OCI-LY1 (cell line): Measurements from ENCODE around the gene SEC14L1.

Experiments used
- H2AFZ ChIP-seq: fragments of 200-600 bp; sonication (generic), shearing (Covaris generic); 2 replicates; pipeline ENCODE4 v1.6.0; 2014; ENCODE audit warnings: antibody characterized with exemption, mild to moderate bottlenecking, low read length
- H3F3A ChIP-seq: fragments of 200-600 bp; sonication (generic), shearing (Covaris generic); 2 replicates; pipeline ENCODE4 v1.6.0; 2014; ENCODE audit warnings: mild to moderate bottlenecking, antibody characterized with exemption, low read length, moderate library complexity; ENCODE audit not compliant: insufficient read depth
- H3K27ac ChIP-seq: fragments of 200-600 bp; sonication (generic); 2 replicates; pipeline ENCODE4 v1.5.1; 2014; ENCODE audit warnings: low read length, mixed run types, mild to moderate bottlenecking, low read depth; ENCODE audit not compliant: poor library complexity, severe bottlenecking
- H3K27me3 ChIP-seq: fragments of 200-600 bp; sonication (generic); 2 replicates; pipeline ENCODE4 v1.6.0; 2014; ENCODE audit warnings: antibody characterized with exemption, mild to moderate bottlenecking, low read length, moderate library complexity; ENCODE audit not compliant: insufficient read depth
- H3K36me3 ChIP-seq: fragments of 200-600 bp; sonication (generic); 2 replicates; pipeline ENCODE4 v1.6.1; 2014; ENCODE audit warnings: mild to moderate bottlenecking, antibody characterized with exemption, low read length, moderate library complexity, mixed read lengths; ENCODE audit not compliant: insufficient read depth
- H3K4me1 ChIP-seq: fragments of 200-600 bp; sonication (generic); 2 replicates; pipeline ENCODE4 v1.5.1; 2014; ENCODE audit warnings: mild to moderate bottlenecking, low read length, moderate library complexity; ENCODE audit not compliant: insufficient read depth, severe bottlenecking
- H3K4me2 ChIP-seq: fragments of 200-600 bp; sonication (generic), shearing (Covaris generic); 2 replicates; pipeline ENCODE4 v1.6.1; 2014; ENCODE audit warnings: low read length
- H3K4me3 ChIP-seq: fragments of 200-600 bp; sonication (generic); 2 replicates; pipeline ENCODE4 v1.5.1; 2014; ENCODE audit warnings: low read length, low read depth, mild to moderate bottlenecking, mixed read lengths; ENCODE audit not compliant: poor library complexity, severe bottlenecking
- H3K79me2 ChIP-seq: fragments of 200-600 bp; shearing (Covaris generic); 2 replicates; pipeline ENCODE4 v1.6.1; 2016; ENCODE audit warnings: mixed run types, low read length, mixed read lengths; ENCODE audit not compliant: insufficient read depth
- H3K9ac ChIP-seq: fragments of 200-600 bp; sonication (generic), shearing (Covaris generic); 2 replicates; pipeline ENCODE4 v1.6.1; 2014; ENCODE audit warnings: mild to moderate bottlenecking, low read length, mixed read lengths
- H3K9me2 ChIP-seq: fragments of 200-600 bp; sonication (generic), shearing (Covaris generic); 2 replicates; pipeline ENCODE4 v1.6.1; 2014; ENCODE audit warnings: low read depth, mild to moderate bottlenecking, low read length, mixed read lengths
- H3K9me3 ChIP-seq: fragments of 200-600 bp; shearing (Covaris generic); 2 replicates; pipeline ENCODE4 v1.6.1; 2014; ENCODE audit warnings: low read length, mixed read lengths
- H4K20me1 ChIP-seq: fragments of 200-600 bp; sonication (generic), shearing (Covaris generic); 2 replicates; pipeline ENCODE4 v1.6.0; 2016; ENCODE audit warnings: mild to moderate bottlenecking, low read length; ENCODE audit not compliant: insufficient read depth
- CTCF ChIP-seq: fragments of 200-600 bp; sonication (generic), shearing (Covaris generic); IDR thresholded peaks from 2 replicates; pipeline ENCODE4 v1.5.1; 2017; ENCODE audit warnings: mild to moderate bottlenecking, antibody characterized with exemption, low read length, moderate library complexity, mixed read lengths
- EZH2 ChIP-seq: fragments of 200-600 bp; sonication (generic), shearing (Covaris generic); IDR thresholded peaks from 2 replicates; pipeline ENCODE4 v1.8.0; 2017; ENCODE audit warnings: borderline replicate concordance, mixed run types, mild to moderate bottlenecking, antibody characterized with exemption, low read length, moderate library complexity, mixed read lengths

The SEC14L1 gene

GRCh38 chr17:77163511-77164280 lies 22.9 kb downstream of the SEC14L1 start:
- Histone ChIP-seq H3K36me3 (peaks cover 50% of the 10 kb centered on the region), H3K9ac (no peak overlapping the region), H3K79me2 (peaks cover 48% of the 10 kb centered on the region), H2AFZ (no peak overlapping the region), H3K4me1 (peaks cover 60% of the 10 kb centered on the region), H3K27ac (peak overlapping the region; percentile 37), H3K9me3 (peaks cover 23% of the 10 kb centered on the region), H3K4me2 (peak overlapping the region; percentile 18; the same call in 1 of the 2 replicates), H3K27me3 (no peaks in the 10 kb centered on the region), H3F3A (no peaks in the 10 kb centered on the region), H3K9me2 (no peaks in the 10 kb centered on the region), H3K4me3 (no peak overlapping the region), H4K20me1 (no peaks in the 10 kb centered on the region)
- no peak for TF ChIP-seq CTCF
- no peak for TF ChIP-seq EZH2

DNA sequence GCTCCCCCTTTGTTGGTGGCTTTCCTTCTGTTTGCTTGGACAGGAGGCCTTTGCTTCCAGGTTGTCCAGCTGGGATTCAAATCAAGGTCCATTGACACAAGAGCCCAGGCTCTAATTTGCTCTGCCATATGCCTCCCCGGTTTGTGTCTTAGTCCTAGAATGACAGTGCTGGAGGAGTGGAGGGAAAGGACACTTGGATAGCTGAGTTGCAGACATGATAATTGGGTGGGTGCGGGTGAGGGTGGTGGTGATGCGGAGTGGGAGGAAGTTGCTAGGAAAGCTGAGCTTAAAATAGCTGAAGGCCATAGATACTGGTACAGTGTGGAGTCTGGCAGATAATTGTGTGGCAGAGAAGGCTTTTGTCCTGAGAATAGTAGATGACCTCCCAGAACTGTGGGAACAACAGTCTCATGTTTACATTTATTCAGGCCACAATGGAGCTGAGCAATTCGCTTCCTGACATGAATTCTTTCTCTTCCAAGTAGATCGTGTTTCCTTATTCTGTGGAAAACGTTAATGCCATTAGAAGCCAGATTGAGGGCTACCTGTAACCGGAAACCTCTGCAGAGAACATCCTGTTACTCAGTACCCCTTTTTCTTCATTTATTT lies 23.8 kb downstream of the SEC14L1 start:
- no peak overlapping the region for H2AFZ ChIP-seq
- no peaks in the 10 kb centered on the region for H3F3A ChIP-seq
- no peaks in the 10 kb centered on the region for H4K20me1 ChIP-seq
- no peak for TF ChIP-seq CTCF
- TF ChIP-seq EZH2 = no peak
- H3K4me3 ChIP-seq = no peak overlapping the region
- H3K9me3 ChIP-seq = peaks cover 31% of the 10 kb centered on the region
- peaks cover 60% of the 10 kb centered on the region for H3K4me1 ChIP-seq
- H3K27ac ChIP-seq = peak overlapping the region; percentile 52
- peaks cover 49% of the 10 kb centered on the region for H3K79me2 ChIP-seq
- no peaks in the 10 kb centered on the region for H3K27me3 ChIP-seq
- H3K9ac ChIP-seq = no peak overlapping the region
- H3K9me2 ChIP-seq = no peaks in the 10 kb centered on the region
- H3K36me3 ChIP-seq = peaks cover 59% of the 10 kb centered on the region
- peak overlapping the region; percentile 23; the same call in 1 of the 2 replicates for H3K4me2 ChIP-seq

DNA sequence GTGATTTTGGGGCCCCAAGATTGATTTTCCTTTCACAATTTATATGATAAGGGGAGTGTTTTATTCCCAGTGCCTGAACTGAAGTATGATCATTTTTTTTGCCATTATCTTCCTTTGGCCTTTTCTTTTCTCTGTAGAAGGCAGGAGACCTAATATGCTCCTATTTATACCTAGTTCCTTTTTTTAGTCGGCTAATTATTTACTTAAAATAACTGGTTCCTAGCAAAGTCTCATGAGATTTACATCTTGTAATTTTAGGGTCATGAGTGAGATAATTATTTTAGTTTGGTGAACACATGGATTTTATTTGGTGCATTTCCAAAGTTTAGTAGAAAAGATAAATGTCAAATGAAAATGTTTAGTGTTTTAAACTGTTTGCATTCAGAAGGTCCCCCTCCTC lies 24.8 kb downstream of the SEC14L1 start:
- Histone ChIP-seq H3F3A (no peaks in the 10 kb centered on the region), H4K20me1 (no peaks in the 10 kb centered on the region), H3K9me2 (no peaks in the 10 kb centered on the region), H3K36me3 (peaks cover 62% of the 10 kb centered on the region), H3K4me1 (peaks cover 51% of the 10 kb centered on the region), H3K9ac (no peak overlapping the region), H3K9me3 (peaks cover 37% of the 10 kb centered on the region), H3K79me2 (peaks cover 49% of the 10 kb centered on the region), H2AFZ (no peak overlapping the region), H3K27ac (peak overlapping the region; percentile 52), H3K4me2 (peak overlapping the region; percentile 23; the same call in 1 of the 2 replicates), H3K27me3 (no peaks in the 10 kb centered on the region), H3K4me3 (no peak overlapping the region)
- TF ChIP-seq EZH2 (no peak), CTCF (no peak)
